Measurements from ENCODE around the gene SOCS3. TPM values are rescaled to one million over a fixed set of nuclear protein-coding genes. Genes with fewer than 3 reads are reported as not detected.

Gene SOCS3
- total RNA-seq, 2 donors from 2014 or later = 19.7 to 29.4 TPM

GRCh38 chr17:78357672-78358537 is 2.0 kb downstream of the SOCS3 start:
- Histone ChIP-seq H3K27me3 (no peaks in the 10 kb centered on the region), H3K4me3 (peak overlapping the region; percentile 83), H3K27ac (peak overlapping the region; percentile 88), H3K9ac (ENCODE audit: low read depth in 2 of 2, low read length in 2 of 2) (peak overlapping the region; percentile 76 to 78), H3K4me1 (peaks cover 7% of the 10 kb centered on the region), H3K9me3 (no peaks in the 10 kb centered on the region), H3K36me3 (peaks cover 6% of the 10 kb centered on the region)
- peak; percentile 23 for DNase-seq
- intact Hi-C loops (cut with DNase I) = no loop called here
- TF ChIP-seq CTCF (IDR thresholded peaks at IDR 0.05) = no peak

- DNase-seq = peak; percentile 36
- Histone ChIP-seq H3K9me3 (no peaks in the 10 kb centered on the region), H3K27ac (peak overlapping the region; percentile 88), H3K9ac (ENCODE audit: low read depth in 2 of 2, low read length in 2 of 2) (peak overlapping the region in 1 of 2 donors; percentile 76), H3K4me1 (peaks cover 11% of the 10 kb centered on the region), H3K27me3 (no peaks in the 10 kb centered on the region), H3K4me3 (peak overlapping the region; percentile 83), H3K36me3 (peaks cover 6% of the 10 kb centered on the region)
- intact Hi-C loops (cut with DNase I) = no loop called here
- TF ChIP-seq CTCF (IDR thresholded peaks at IDR 0.05) = no peak
Measured at GRCh38 chr17:78357177-78357586, 2.7 kb downstream of the SOCS3 start.

- no peak for TF ChIP-seq CTCF (IDR thresholded peaks at IDR 0.05)
- H3K9me3 ChIP-seq = no peaks in the 10 kb centered on the region
- intact Hi-C loops (cut with DNase I) = no loop called here
- peak overlapping the region; percentile 38 for H3K27ac ChIP-seq
- peaks cover 6% of the 10 kb centered on the region for H3K36me3 ChIP-seq
- no peak overlapping the region for H3K4me3 ChIP-seq
- H3K9ac ChIP-seq (ENCODE audit: low read depth in 2 of 2, low read length in 2 of 2) = peak overlapping the region in 1 of 2 donors; percentile 20
- H3K27me3 ChIP-seq = no peaks in the 10 kb centered on the region
- peak; percentile 45 for DNase-seq
- H3K4me1 ChIP-seq = peaks cover 16% of the 10 kb centered on the region
Measured at GRCh38 chr17:78356101-78356713, 3.7 kb downstream of the SOCS3 start.

GRCh38 chr17:78355701-78356100 is 4.2 kb downstream of the SOCS3 start:
- H3K36me3 ChIP-seq = peaks cover 6% of the 10 kb centered on the region
- no peaks in the 10 kb centered on the region for H3K9me3 ChIP-seq
- intact Hi-C loops (cut with DNase I) = no loop called here
- H3K4me3 ChIP-seq = no peak overlapping the region
- no peaks in the 10 kb centered on the region for H3K27me3 ChIP-seq
- TF ChIP-seq CTCF (IDR thresholded peaks at IDR 0.05) = no peak
- H3K27ac ChIP-seq = peak overlapping the region; percentile 38
- H3K4me1 ChIP-seq = peaks cover 16% of the 10 kb centered on the region
- H3K9ac ChIP-seq (ENCODE audit: low read depth in 2 of 2, low read length in 2 of 2) = peak overlapping the region in 1 of 2 donors; percentile 5
- no peak for DNase-seq

GRCh38 chr17:78355045-78355641 is 4.7 kb downstream of the SOCS3 start:
- Histone ChIP-seq H3K4me3 (no peak overlapping the region), H3K9ac (ENCODE audit: low read depth in 2 of 2, low read length in 2 of 2) (no peak overlapping the region)
- intact Hi-C loops (cut with DNase I) = no loop called here

More at GRCh38 chr17:78355045-78355641, 4.7 kb downstream of the SOCS3 start:
- no peak for DNase-seq
- H3K27ac ChIP-seq = peak overlapping the region; percentile 38
- H3K27me3 ChIP-seq = no peaks in the 10 kb centered on the region
- no peak for TF ChIP-seq CTCF (IDR thresholded peaks at IDR 0.05)
- H3K4me1 ChIP-seq = peaks cover 16% of the 10 kb centered on the region
- H3K9me3 ChIP-seq = no peaks in the 10 kb centered on the region
- peaks cover 6% of the 10 kb centered on the region for H3K36me3 ChIP-seq
